Natural killer cell treated with Interleukin-12 subunit alpha and Interleukin-12 subunit beta and Interleukin-15 and Interleukin-18, amount 100 ng/mL, for 72 hours (primary cell): Measurements from ENCODE around the gene ARHGAP21. TPM values are rescaled to one million over a fixed set of nuclear protein-coding genes. Genes with fewer than 3 reads are reported as not detected.
"Not testable (repeated sequence)": the region's sequence is repeated elsewhere in the genome, so short reads cannot be mapped to it uniquely, and the experiment has no call there.

ENCODE experiments used
- ATAC-seq, 2 donors: fragments of 150-1000 bp; cut with Tn5 transposase in 1 of 2; sonication (Bioruptor Pico), chemical (Tn5 transposase) in 1 of 2; 2 replicates each; pipeline ENCODE4 v1.10.0; 2021
- DNase-seq: peaks from one replicate; pipeline ENCODE4 v3.0.0; 2022; ENCODE audit warnings: low spot score
- H3K27ac Mint-ChIP-seq, 2 donors: 1 replicate in 1 of 2; 2 replicates in 1 of 2; pipeline ENCODE4 v1.8.0; 2022; ENCODE audit warnings: mixed read lengths in 2 of 2, mild to moderate bottlenecking in 1 of 2, moderate library complexity in 1 of 2
- H3K27me3 Mint-ChIP-seq, 2 donors: 1 replicate in 1 of 2; 2 replicates in 1 of 2; pipeline ENCODE4 v1.8.0; 2022; ENCODE audit warnings: mixed read lengths in 2 of 2
- H3K36me3 Mint-ChIP-seq: one replicate; pipeline ENCODE4 v1.8.0; 2022; ENCODE audit warnings: mixed read lengths
- H3K4me1 Mint-ChIP-seq, 2 donors: 1 replicate in 1 of 2; 2 replicates in 1 of 2; pipeline ENCODE4 v1.8.0; 2022; ENCODE audit warnings: low read depth in 2 of 2, mixed read lengths in 2 of 2, mild to moderate bottlenecking in 1 of 2
- H3K4me3 Mint-ChIP-seq: one replicate; pipeline ENCODE4 v1.8.0; 2022; ENCODE audit warnings: mixed read lengths
- H3K9me3 Mint-ChIP-seq: 2 replicates; pipeline ENCODE4 v1.8.0; 2022; ENCODE audit warnings: mixed read lengths
- total RNA-seq, 2 donors: library from RNA; stranded (reverse); gene quantifications; one replicate each; pipeline ENCODE4 v1.2.3, GENCODE V29; 2022

The ARHGAP21 gene
- total RNA-seq, 2 donors from 2014 or later: 25.7 to 34.7 TPM

GRCh38 chr10:24619994-24620310, 103.7 kb downstream of the ARHGAP21 start:
- not testable (repeated sequence) for H3K27me3 Mint-ChIP-seq, H3K27ac Mint-ChIP-seq, H3K36me3 Mint-ChIP-seq, H3K9me3 Mint-ChIP-seq, DNase-seq, H3K4me3 Mint-ChIP-seq, ATAC-seq
- peaks cover 6 to 12% of the 10 kb centered on the region in 2 donors for H3K4me1 Mint-ChIP-seq

GRCh38 chr10:24619291-24619993, 104.2 kb downstream of the ARHGAP21 start:
- H3K27ac Mint-ChIP-seq, ATAC-seq: not testable (repeated sequence)

GRCh38 chr10:24618401-24618800, 105.3 kb downstream of the ARHGAP21 start:
- no peak for DNase-seq
- no peak overlapping the region for H3K27ac Mint-ChIP-seq
- H3K4me1 Mint-ChIP-seq: peaks cover 6 to 12% of the 10 kb centered on the region in 2 donors
- no peak overlapping the region for H3K4me3 Mint-ChIP-seq
- H3K9me3 Mint-ChIP-seq: no peaks in the 10 kb centered on the region
- H3K36me3 Mint-ChIP-seq: no peaks in the 10 kb centered on the region
- no peak for ATAC-seq
- H3K27me3 Mint-ChIP-seq: no peaks in the 10 kb centered on the region

More at GRCh38 chr10:24619291-24619993, 104.2 kb downstream of the ARHGAP21 start:
- H3K9me3 Mint-ChIP-seq, H3K4me3 Mint-ChIP-seq, DNase-seq, H3K36me3 Mint-ChIP-seq, H3K27me3 Mint-ChIP-seq: not testable (repeated sequence)
- peaks cover 6 to 12% of the 10 kb centered on the region in 2 donors for H3K4me1 Mint-ChIP-seq

- ATAC-seq: no peak
- no peak overlapping the region for H3K4me3 Mint-ChIP-seq
- peaks cover 2 to 9% of the 10 kb centered on the region in 2 donors for H3K4me1 Mint-ChIP-seq
- DNase-seq: no peak
- no peaks in the 10 kb centered on the region for H3K36me3 Mint-ChIP-seq
- no peak overlapping the region for H3K27ac Mint-ChIP-seq
- H3K27me3 Mint-ChIP-seq: no peaks in the 10 kb centered on the region
- no peaks in the 10 kb centered on the region for H3K9me3 Mint-ChIP-seq
These were observed 105.8 kb downstream of the ARHGAP21 start for GRCh38 chr10:24617771-24618396.

GRCh38 chr10:24616536-24616935, 107.2 kb downstream of the ARHGAP21 start:
- DNase-seq (no peak), ATAC-seq (no peak)
- no peaks in the 10 kb centered on the region for H3K9me3 Mint-ChIP-seq
- peaks cover 0 to 3% of the 10 kb centered on the region in 2 donors for H3K4me1 Mint-ChIP-seq
- H3K4me3 Mint-ChIP-seq: no peak overlapping the region
- no peaks in the 10 kb centered on the region for H3K27me3 Mint-ChIP-seq
- no peak overlapping the region for H3K27ac Mint-ChIP-seq
- no peaks in the 10 kb centered on the region for H3K36me3 Mint-ChIP-seq

GRCh38 chr10:24606021-24606420, 117.7 kb downstream of the ARHGAP21 start:
- Mint-ChIP-seq H3K4me1 (peaks cover 7 to 13% of the 10 kb centered on the region in 2 donors), H3K27me3 (no peaks in the 10 kb centered on the region), H3K27ac (no peak overlapping the region), H3K36me3 (peaks cover 14% of the 10 kb centered on the region), H3K4me3 (no peak overlapping the region), H3K9me3 (no peaks in the 10 kb centered on the region)
- DNase-seq (no peak), ATAC-seq (no peak)

- Mint-ChIP-seq H3K4me1 (peaks cover 7 to 13% of the 10 kb centered on the region in 2 donors), H3K27ac (no peak overlapping the region)
These were observed 118.5 kb downstream of the ARHGAP21 start for GRCh38 chr10:24605141-24605540.

GRCh38 chr10:24603333-24603732, 120.4 kb downstream of the ARHGAP21 start:
- Mint-ChIP-seq H3K4me3 (peak overlapping the region; percentile 43), H3K27me3 (no peaks in the 10 kb centered on the region), H3K36me3 (peaks cover 20% of the 10 kb centered on the region), H3K9me3 (no peaks in the 10 kb centered on the region), H3K4me1 (peaks cover 7 to 13% of the 10 kb centered on the region in 2 donors), H3K27ac (peak overlapping the region; percentile 10 to 66)
- ATAC-seq: peak in 1 of 2 donors; percentile 71
- DNase-seq: no peak

More at GRCh38 chr10:24605141-24605540, 118.5 kb downstream of the ARHGAP21 start:
- ATAC-seq: no peak
- Mint-ChIP-seq H3K36me3 (peaks cover 20% of the 10 kb centered on the region), H3K27me3 (no peaks in the 10 kb centered on the region), H3K4me3 (no peak overlapping the region), H3K9me3 (no peaks in the 10 kb centered on the region)
- DNase-seq: no peak

GRCh38 chr10:24597961-24598360, 125.7 kb downstream of the ARHGAP21 start:
- no peaks in the 10 kb centered on the region for H3K9me3 Mint-ChIP-seq
- DNase-seq (no peak), ATAC-seq (no peak)
- no peaks in the 10 kb centered on the region for H3K27me3 Mint-ChIP-seq
- H3K36me3 Mint-ChIP-seq: peaks cover 30% of the 10 kb centered on the region
- H3K27ac Mint-ChIP-seq: no peak overlapping the region
- no peak overlapping the region for H3K4me3 Mint-ChIP-seq
- peaks cover 2 to 5% of the 10 kb centered on the region in 2 donors for H3K4me1 Mint-ChIP-seq

- H3K4me3 Mint-ChIP-seq: no peak overlapping the region
- no peaks in the 10 kb centered on the region for H3K27me3 Mint-ChIP-seq
- no peak overlapping the region for H3K27ac Mint-ChIP-seq
- H3K36me3 Mint-ChIP-seq: peaks cover 25% of the 10 kb centered on the region
- no peak for ATAC-seq
- no peak for DNase-seq
- H3K4me1 Mint-ChIP-seq: peaks cover 0 to under 1% of the 10 kb centered on the region in 2 donors
- no peaks in the 10 kb centered on the region for H3K9me3 Mint-ChIP-seq
These were observed 126.3 kb downstream of the ARHGAP21 start for GRCh38 chr10:24597426-24597825.

- DNase-seq: no peak
- Mint-ChIP-seq H3K9me3 (no peaks in the 10 kb centered on the region), H3K27ac (no peak overlapping the region), H3K27me3 (no peaks in the 10 kb centered on the region), H3K36me3 (peaks cover 29% of the 10 kb centered on the region), H3K4me3 (no peak overlapping the region), H3K4me1 (no peaks in the 10 kb centered on the region)
- ATAC-seq: no peak
These were observed 127.3 kb downstream of the ARHGAP21 start for GRCh38 chr10:24596217-24596930.

GRCh38 chr10:24590697-24591457, 132.8 kb downstream of the ARHGAP21 start:
- ATAC-seq (no peak), DNase-seq (no peak)
- H3K9me3 Mint-ChIP-seq: no peaks in the 10 kb centered on the region
- H3K27ac Mint-ChIP-seq: no peak overlapping the region
- H3K4me1 Mint-ChIP-seq: no peaks in the 10 kb centered on the region
- H3K4me3 Mint-ChIP-seq: no peak overlapping the region
- H3K36me3 Mint-ChIP-seq: peaks cover 25% of the 10 kb centered on the region
- no peaks in the 10 kb centered on the region for H3K27me3 Mint-ChIP-seq

GRCh38 chr10:24589265-24589664, 134.4 kb downstream of the ARHGAP21 start:
- Mint-ChIP-seq H3K9me3 (no peaks in the 10 kb centered on the region), H3K4me3 (no peak overlapping the region), H3K27ac (no peak overlapping the region), H3K4me1 (no peaks in the 10 kb centered on the region), H3K27me3 (no peaks in the 10 kb centered on the region), H3K36me3 (peaks cover 29% of the 10 kb centered on the region)
- no peak for DNase-seq
- ATAC-seq: no peak
